ENCODE results near the gene LASP1. TPM values are rescaled to one million over a fixed set of nuclear protein-coding genes. Genes with fewer than 3 reads are reported as not detected.
A peak's percentile ranks its signal among the peaks of the same experiment; 100 is the strongest.

Gene LASP1
- total RNA-seq, 4 donors from 2014 or later, result 117 to 553 (median 307) TPM

DNA sequence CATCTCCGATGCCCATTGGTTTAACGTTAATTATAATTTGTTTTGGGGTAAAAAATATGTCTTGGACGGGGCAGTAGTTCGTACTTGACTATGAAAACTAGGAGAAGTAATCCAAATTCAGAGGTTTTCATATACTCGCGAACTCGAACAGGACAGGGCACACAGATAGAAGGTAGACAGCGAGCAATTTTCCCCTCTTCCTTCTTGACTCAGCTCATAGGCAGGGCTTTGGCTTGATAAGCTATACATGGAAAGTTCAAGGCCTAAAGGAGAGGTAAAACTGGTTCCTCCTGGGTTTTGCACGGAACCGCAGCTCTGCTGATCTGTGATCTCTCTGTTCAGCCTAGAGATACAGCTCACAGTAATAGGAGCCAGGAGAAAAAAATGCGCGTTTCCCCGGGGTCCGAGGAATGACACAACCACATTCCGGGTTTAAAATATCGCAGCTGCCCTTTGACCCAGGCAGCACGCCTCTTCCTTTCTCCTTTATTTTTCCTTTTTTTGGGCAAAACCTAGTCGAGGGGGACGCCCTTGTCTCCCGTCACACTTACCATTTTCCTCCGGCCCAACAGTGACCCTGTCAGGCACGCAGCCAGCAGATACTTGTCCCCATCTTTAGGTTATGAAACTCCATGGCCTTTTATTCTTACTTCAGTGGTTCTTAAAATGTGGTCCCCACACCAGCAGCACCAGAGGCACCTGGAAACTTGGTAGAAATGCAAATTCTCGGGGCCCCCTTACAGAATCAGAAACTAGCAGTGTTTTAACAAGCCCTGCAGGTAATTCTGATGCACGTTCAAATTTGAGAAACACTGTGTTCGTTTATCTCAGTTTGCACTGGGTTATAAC, 1.7 kb upstream of the LASP1 start:
- Histone ChIP-seq H3K27me3 (no peaks in the 10 kb centered on the region), H3K27ac (peak overlapping the region; percentile 91 to 99 (median 98)), H3K4me1 (peaks cover 20 to 38% (median 30%) of the 10 kb centered on the region in 4 donors), H3K4me3 (peak overlapping the region in 3 of 4 donors; percentile 81 to 97 (median 97)), H3K36me3 (no peaks in the 10 kb centered on the region), H3K9me3 (no peaks in the 10 kb centered on the region)
- intact Hi-C loops (cut with DNase I; ENCODE audit: low total_unique reads), result no loop called here
- peak in 1 of 3 donors; percentile 41 for TF ChIP-seq POLR2AphosphoS5 (IDR thresholded peaks at IDR 0.05)
- TF ChIP-seq CTCF (IDR thresholded peaks at IDR 0.05), result no peak
- 27 to 33% methylated on average over 8 to 25 of the region's 25 CpGs for WGBS, 2 donors (ENCODE audit: low coverage in 1 of 2)
- DNase-seq, result peak; percentile 56
- in situ Hi-C loops (cut with MboI; ENCODE audit: low pct_ligation_motif_present in 1 of 4, low pct_unique_long_range_greater_than_20kb in 1 of 4, low sequenced_read_pairs in 3 of 4), result loop anchor here in 1 of 4 donors (25.0 kb wide), 1 partner anchor 294 kb away; the partner anchor contains the start of genes ARL5C and PLXDC1

DNA sequence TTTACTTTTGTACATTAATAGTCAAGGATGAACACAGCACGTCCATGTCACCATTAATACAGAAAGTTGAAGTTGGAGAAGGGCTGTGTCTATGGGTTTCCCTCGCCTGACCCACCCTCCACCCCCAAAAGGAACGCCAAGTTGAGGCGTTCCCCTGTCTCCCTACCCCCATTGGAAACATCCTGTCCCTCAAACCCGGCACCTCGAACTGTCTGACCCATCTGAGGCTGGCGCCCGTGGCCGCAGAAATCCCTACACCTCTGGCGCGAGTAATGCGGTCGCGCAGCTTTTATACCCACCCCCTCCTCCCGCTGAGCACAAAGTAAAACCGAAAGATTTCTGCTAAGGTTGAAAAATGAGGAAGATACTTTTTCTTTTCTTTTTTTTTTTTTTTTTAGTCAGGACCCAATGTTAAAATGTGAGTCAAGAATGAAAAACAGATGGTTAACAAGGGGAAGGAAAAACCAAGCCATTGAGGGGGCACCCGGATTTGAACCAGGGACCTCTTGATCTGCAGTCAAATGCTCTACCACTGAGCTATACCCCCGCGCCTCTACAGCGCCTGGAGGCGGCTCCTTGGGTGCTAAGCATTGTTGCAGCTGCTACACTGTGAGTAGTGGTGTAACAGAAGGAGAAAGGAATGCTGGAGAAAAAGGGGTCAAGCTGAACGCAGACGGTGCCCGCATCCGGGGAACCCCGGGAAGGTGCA, 887 bp upstream of the LASP1 start:
- H3K4me3 ChIP-seq, result peak overlapping the region; percentile 81 to 99 (median 97)
- no peaks in the 10 kb centered on the region for H3K9me3 ChIP-seq
- intact Hi-C loops (cut with DNase I; ENCODE audit: low total_unique reads) (no loop called here), in situ Hi-C loops (cut with MboI; ENCODE audit: low pct_ligation_motif_present in 1 of 4, low pct_unique_long_range_greater_than_20kb in 1 of 4, low sequenced_read_pairs in 3 of 4) (loop anchor here in 1 of 4 donors (25.0 kb wide), 1 partner anchor 293 kb away; the partner anchor contains the start of genes ARL5C and PLXDC1)
- peaks cover 28 to 46% (median 37%) of the 10 kb centered on the region in 4 donors for H3K4me1 ChIP-seq
- DNase-seq, result peak; percentile 94
- no peaks in the 10 kb centered on the region for H3K36me3 ChIP-seq
- TF ChIP-seq CTCF (IDR thresholded peaks at IDR 0.05), result no peak
- peak; percentile 41 for TF ChIP-seq POLR2A (IDR thresholded peaks at IDR 0.05)
- no peak for TF ChIP-seq EP300 (IDR thresholded peaks at IDR 0.05; ENCODE audit: low read depth)
- TF ChIP-seq POLR2AphosphoS5 (IDR thresholded peaks at IDR 0.05), result peak; percentile 6 to 71 (median 44)
- H3K27me3 ChIP-seq, result no peaks in the 10 kb centered on the region
- H3K27ac ChIP-seq, result peak overlapping the region; percentile 91 to 99 (median 98)
- 0 to 1% methylated on average over 17 to 26 of the region's 26 CpGs for WGBS, 2 donors (ENCODE audit: low coverage in 1 of 2)

DNA sequence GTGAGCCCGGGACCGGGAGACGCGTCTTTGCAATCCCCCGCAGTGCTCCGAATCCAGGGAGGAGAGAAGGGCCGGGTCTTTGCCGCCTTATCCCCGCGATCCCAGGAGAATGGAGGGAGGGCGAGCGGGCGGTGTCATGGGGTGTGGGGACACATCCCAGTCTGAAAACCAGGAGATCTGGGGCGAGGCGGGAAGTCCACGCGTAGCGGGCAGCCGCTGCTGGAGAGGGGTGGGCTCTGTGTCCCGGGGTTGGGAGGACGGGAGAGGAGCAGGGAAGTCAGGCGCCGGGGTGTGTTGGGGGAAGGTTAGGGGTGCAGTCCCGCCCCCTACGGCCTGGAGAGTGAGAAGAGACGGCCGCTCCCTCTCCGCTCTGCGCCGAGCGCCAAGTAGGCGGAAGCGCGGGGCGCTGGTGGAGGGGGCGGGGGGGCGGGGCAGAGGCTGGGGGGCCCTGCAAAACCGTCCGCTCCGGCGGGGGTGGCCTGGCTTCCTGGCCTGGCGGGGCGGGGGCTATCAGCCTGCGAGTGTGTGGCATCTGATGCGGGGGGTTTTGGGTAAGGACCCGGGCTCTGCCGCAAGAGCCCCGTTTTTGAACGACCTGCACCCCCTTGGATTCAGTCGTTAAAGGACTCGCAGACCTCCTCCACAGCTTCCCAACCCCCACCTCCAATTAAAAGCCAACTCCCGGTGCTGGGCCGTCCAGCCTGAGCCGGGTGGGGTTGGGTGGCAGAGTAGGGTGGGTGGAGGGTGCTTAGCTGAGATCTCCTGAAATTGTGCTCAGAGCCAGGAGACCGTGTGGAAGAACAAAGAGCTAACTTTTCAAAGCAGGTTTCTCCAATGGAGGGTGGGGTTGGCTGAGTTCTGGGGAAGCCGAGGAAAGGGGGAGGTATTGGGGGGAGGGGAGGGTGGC, 654 bp downstream of the LASP1 start:
- 0% methylated on average over 52 of the region's 56 CpGs; no CpG with 5 or more reads in 1 of the 2 donors for WGBS, 2 donors (ENCODE audit: low coverage in 1 of 2)
- in situ Hi-C loops (cut with MboI; ENCODE audit: low pct_ligation_motif_present in 1 of 4, low pct_unique_long_range_greater_than_20kb in 1 of 4, low sequenced_read_pairs in 3 of 4) (loop anchor here in 1 of 4 donors (25.0 kb wide), 1 partner anchor 292 kb away; the partner anchor contains the start of genes ARL5C and PLXDC1), intact Hi-C loops (cut with DNase I; ENCODE audit: low total_unique reads) (no loop called here)
- peaks cover 41 to 61% (median 53%) of the 10 kb centered on the region in 4 donors for H3K4me1 ChIP-seq
- TF ChIP-seq POLR2A (IDR thresholded peaks at IDR 0.05), result no peak
- TF ChIP-seq EP300 (IDR thresholded peaks at IDR 0.05; ENCODE audit: low read depth), result no peak
- TF ChIP-seq CTCF (IDR thresholded peaks at IDR 0.05), result peak in 1 of 5 experiments; percentile 34
- TF ChIP-seq POLR2AphosphoS5 (IDR thresholded peaks at IDR 0.05), result peak in 2 of 3 donors; percentile 5 to 34
- no peaks in the 10 kb centered on the region for H3K27me3 ChIP-seq
- H3K4me3 ChIP-seq, result peak overlapping the region; percentile 81 to 99 (median 97)
- DNase-seq, result peak; percentile 83
- no peaks in the 10 kb centered on the region for H3K36me3 ChIP-seq
- H3K27ac ChIP-seq, result peak overlapping the region; percentile 91 to 99 (median 98)
- H3K9me3 ChIP-seq, result no peaks in the 10 kb centered on the region

Measured in transverse colon (tissue), 4 donors.